Heart left ventricle (tissue), 16 donors: ENCODE measurements around the gene SFSWAP. TPM values are rescaled to one million over a fixed set of nuclear protein-coding genes. Genes with fewer than 3 reads are reported as not detected.
A peak's percentile ranks its signal among the peaks of the same experiment; 100 is the strongest.

ENCODE experiments used
- ATAC-seq, 4 donors: fragments of 200-7000 bp; cut with Tn5 transposase; one replicate each; pipeline ENCODE4 v1.9.1; 2020 to 2022; ENCODE audit warnings: moderate library complexity in 4 of 4, mild to moderate bottlenecking in 3 of 4, moderate number of reproducible peaks in 1 of 4
- DNase-seq, 5 donors: peaks; one replicate each; pipeline ENCODE4 v3.0.0-alpha.2; 2020
- H3K27ac ChIP-seq, 12 donors: fragments of 200-600 bp; sonication (generic) in 4 of 12; one replicate each; pipeline versions ENCODE4 v1.5.0 to v1.8.0; 2016 to 2022; ENCODE audit warnings: mild to moderate bottlenecking in 2 of 12
- H3K27me3 ChIP-seq, 9 donors: fragments of 200-600 bp; sonication (generic) in 2 of 9; one replicate each; pipeline versions ENCODE4 v1.5.1 to v1.8.0; 2016 to 2022; ENCODE audit warnings: mild to moderate bottlenecking in 3 of 9
- H3K36me3 ChIP-seq, 9 donors: fragments of 200-600 bp; sonication (generic) in 2 of 9; one replicate each; pipeline versions ENCODE4 v1.5.0 to v1.8.0; 2018 to 2022; ENCODE audit warnings: mild to moderate bottlenecking in 2 of 9
- H3K4me1 ChIP-seq, 12 donors: fragments of 200-600 bp; sonication (generic) in 4 of 12; one replicate each; pipeline versions ENCODE4 v1.5.0 to v1.8.0; 2016 to 2022; ENCODE audit warnings: mild to moderate bottlenecking in 3 of 12
- H3K4me3 ChIP-seq, 12 donors: fragments of 200-600 bp; sonication (generic) in 4 of 12; one replicate each; pipeline versions ENCODE4 v1.5.0 to v1.8.0; 2017 to 2022; ENCODE audit warnings: mild to moderate bottlenecking in 9 of 12, moderate library complexity in 4 of 12
- H3K9me3 ChIP-seq, 12 donors: fragments of 200-600 bp; sonication (generic) in 4 of 12; one replicate each; pipeline versions ENCODE4 v1.5.0 to v1.8.0; 2016 to 2022; ENCODE audit warnings: mild to moderate bottlenecking in 1 of 12
- POLR2A ChIP-seq, 2 donors: fragments of 450-650 bp; IDR thresholded peaks; one replicate each; pipeline ENCODE4 v1.6.1; 2017; ENCODE audit warnings: antibody characterized with exemption in 2 of 2, mild to moderate bottlenecking in 2 of 2, moderate library complexity in 2 of 2
- WGBS, 4 donors: extraction: QIAGEN DNeasy Blood & Tissue Kit in 2 of 4; methylation state at CpG; one replicate each; pipeline versions ENCODE4 v1.1.5 to v1.1.7; 2013 to 2018; 5-methylcytosine and 5-hydroxymethylcytosine counted together
- intact Hi-C, 10 donors: fragments of 100-400 bp; cut with DNase I; formaldehyde crosslinking; loops; one replicate each; pipeline versions ENCODE4 v1.11.1 to v1.14.2; 2022
- polyA plus RNA-seq, 2 donors: library from polyadenylated mRNA; stranded (reverse); fragments of 200-250 nt; gene quantifications; one replicate each; pipeline ENCODE4 v1.2.3, GENCODE V29; 2013
- total RNA-seq, 9 donors: library from RNA; depleted of rRNA in 2 of 9; stranded (reverse); fragments of >200 nt in 2 of 9; fragmentation: NEBNext Ultra II Directional in 3 of 9; extraction: Animal tissue kit (Norgen Biotek cat#: 25700) in 3 of 9; gene quantifications; one replicate each; pipeline versions ENCODE4 v1.1.0 to v1.2.4, GENCODE V29; 2016 to 2023
- TF ChIP-seq, protein P1 (sequence below), 12 donors: fragments of 200-600 bp; sonication (generic) in 4 of 12; IDR thresholded peaks; one replicate each; pipeline versions ENCODE4 v1.5.0 to v1.8.0; 2018 to 2022; ENCODE audit warnings: antibody characterized with exemption in 12 of 12, mild to moderate bottlenecking in 5 of 12
- donor health status: ischemic (EF 13 %, LVEDD 7.1; RV severe dilation, severe dysfunction).
- donor health status: healthy with polysubstance abuse.
- donor health status: DM: no; HTN: yes; CAD: no.
- donor health status: DM: no; HTN: no; CAD: no.
- donor health status: ischemic (EF 25% LVEDD 6.9; RV normal size, moderate dysfunction).
- donor health status: ischemic (EF 25% LVEDD 5.7; RV mildly dilated, moderate dysfunction).
- donor health status: healthy.
- donor health status: DM: yes; HTN: yes; CAD: no.
- donor health status: ischemic (EF 35%, LVEDD 5.7; RV mildly dilated, moderate dysfunction).
- donor health status: nonischemic (EF 11% LVEDD 7.7; RV severe dilation, severe dysfunction).
- donor health status: DM: yes; HTN: yes; CAD: no.
- donor health status: PGD.
- donor health status: ischemic (EF 29% LVEDD 5.4; RV normal size, mild dysfunction).
- donor health status: nonischemic (EF 23%, LVEDD 6.1; RV moderate dilation, normal function).

The SFSWAP gene
- total and polyA plus RNA-seq, 11 donors = 10.4 to 25.1 (median 18.6) TPM

DNA sequence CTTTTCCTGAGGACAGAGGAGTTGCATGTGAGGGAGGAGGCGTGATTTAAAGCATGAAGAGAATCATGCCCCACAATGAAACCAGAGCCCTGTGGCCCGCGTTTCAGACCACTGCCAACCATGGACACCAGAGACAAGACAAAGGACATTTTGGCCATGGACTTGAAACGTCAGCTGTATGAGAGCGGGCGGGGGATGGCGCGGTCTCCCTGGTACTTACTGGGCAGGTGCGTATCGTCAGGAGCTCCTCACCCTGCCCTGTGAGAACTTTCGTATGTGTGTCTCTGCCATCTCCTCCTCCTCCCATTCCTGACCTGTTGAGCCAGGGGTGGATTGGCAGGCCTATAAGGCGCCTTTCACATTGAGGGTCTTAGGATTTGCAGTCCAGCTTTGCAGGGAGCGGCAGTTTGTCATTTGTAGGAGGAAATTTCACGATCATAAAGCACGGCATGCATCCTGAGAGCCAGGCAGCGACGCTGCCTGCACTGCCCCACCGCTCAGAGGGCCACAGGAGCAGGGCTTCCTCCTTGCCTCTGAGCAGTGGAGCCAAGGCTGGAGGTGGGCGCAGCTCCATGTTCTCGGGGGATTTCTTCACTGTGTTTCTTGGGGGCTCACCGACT lies 22.2 kb downstream of the SFSWAP start:
- no peak for TF ChIP-seq POLR2A (IDR thresholded peaks at IDR 0.05)
- TF ChIP-seq, protein P1, sequence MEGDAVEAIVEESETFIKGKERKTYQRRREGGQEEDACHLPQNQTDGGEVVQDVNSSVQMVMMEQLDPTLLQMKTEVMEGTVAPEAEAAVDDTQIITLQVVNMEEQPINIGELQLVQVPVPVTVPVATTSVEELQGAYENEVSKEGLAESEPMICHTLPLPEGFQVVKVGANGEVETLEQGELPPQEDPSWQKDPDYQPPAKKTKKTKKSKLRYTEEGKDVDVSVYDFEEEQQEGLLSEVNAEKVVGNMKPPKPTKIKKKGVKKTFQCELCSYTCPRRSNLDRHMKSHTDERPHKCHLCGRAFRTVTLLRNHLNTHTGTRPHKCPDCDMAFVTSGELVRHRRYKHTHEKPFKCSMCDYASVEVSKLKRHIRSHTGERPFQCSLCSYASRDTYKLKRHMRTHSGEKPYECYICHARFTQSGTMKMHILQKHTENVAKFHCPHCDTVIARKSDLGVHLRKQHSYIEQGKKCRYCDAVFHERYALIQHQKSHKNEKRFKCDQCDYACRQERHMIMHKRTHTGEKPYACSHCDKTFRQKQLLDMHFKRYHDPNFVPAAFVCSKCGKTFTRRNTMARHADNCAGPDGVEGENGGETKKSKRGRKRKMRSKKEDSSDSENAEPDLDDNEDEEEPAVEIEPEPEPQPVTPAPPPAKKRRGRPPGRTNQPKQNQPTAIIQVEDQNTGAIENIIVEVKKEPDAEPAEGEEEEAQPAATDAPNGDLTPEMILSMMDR (IDR thresholded peaks at IDR 0.05) = no peak

GRCh38 chr12:131733874-131734273 lies 23.0 kb downstream of the SFSWAP start:
- 87 to 92% (median 90%) methylated on average over 9 to 10 of the region's 10 CpGs for WGBS, 4 donors
- Histone ChIP-seq H3K36me3 (peaks cover 7 to 93% (median 80%) of the 10 kb centered on the region in 9 donors), H3K4me3 (no peak overlapping the region), H3K27me3 (no peaks in the 10 kb centered on the region), H3K9me3 (no peaks in the 10 kb centered on the region), H3K4me1 (peaks cover 0 to 5% (median 0%) of the 10 kb centered on the region in 12 donors), H3K27ac (no peak overlapping the region)
- DNase-seq (no peak), ATAC-seq (peak in 1 of 4 donors; percentile 14)
- intact Hi-C loops = no loop called here
- TF ChIP-seq, protein P1 (IDR thresholded peaks at IDR 0.05) = no peak
- TF ChIP-seq POLR2A (IDR thresholded peaks at IDR 0.05) = no peak

More for the DNA sequence above, 22.2 kb downstream of the SFSWAP start:
- WGBS, 4 donors = 93 to 96% (median 94%) methylated on average over 21 of the region's 21 CpGs
- Histone ChIP-seq H3K9me3 (no peaks in the 10 kb centered on the region), H3K27me3 (no peaks in the 10 kb centered on the region), H3K4me1 (peaks cover 0 to 5% (median 0%) of the 10 kb centered on the region in 12 donors), H3K36me3 (peaks cover 9 to 94% (median 88%) of the 10 kb centered on the region in 9 donors), H3K4me3 (no peak overlapping the region), H3K27ac (no peak overlapping the region)
- no peak for DNase-seq
- ATAC-seq = peak in 1 of 4 donors; percentile 7
- intact Hi-C loops = no loop called here

- Histone ChIP-seq H3K9me3 (no peaks in the 10 kb centered on the region), H3K4me3 (no peak overlapping the region), H3K36me3 (peaks cover 3 to 92% (median 78%) of the 10 kb centered on the region in 9 donors), H3K27me3 (no peaks in the 10 kb centered on the region), H3K4me1 (peaks cover 0 to 5% (median 0%) of the 10 kb centered on the region in 12 donors), H3K27ac (no peak overlapping the region)
- WGBS, 4 donors = 92 to 96% (median 95%) methylated on average over 26 to 30 of the region's 30 CpGs
- intact Hi-C loops = no loop called here
- ATAC-seq (no peak), DNase-seq (no peak)
- TF ChIP-seq, protein P1 (IDR thresholded peaks at IDR 0.05) = no peak
- no peak for TF ChIP-seq POLR2A (IDR thresholded peaks at IDR 0.05)
These were observed 23.7 kb downstream of the SFSWAP start for GRCh38 chr12:131734336-131735152.

GRCh38 chr12:131735153-131735456 lies 24.2 kb downstream of the SFSWAP start:
- DNase-seq (no peak), ATAC-seq (no peak)
- no peaks in the 10 kb centered on the region for H3K27me3 ChIP-seq
- H3K4me1 ChIP-seq = peaks cover 0 to 5% (median 0%) of the 10 kb centered on the region in 12 donors
- no peak overlapping the region for H3K4me3 ChIP-seq
- WGBS, 4 donors = 91 to 98% (median 96%) methylated on average over 10 of the region's 10 CpGs
- H3K36me3 ChIP-seq = peaks cover 3 to 92% (median 78%) of the 10 kb centered on the region in 9 donors
- no peak for TF ChIP-seq POLR2A (IDR thresholded peaks at IDR 0.05)
- TF ChIP-seq, protein P1 (IDR thresholded peaks at IDR 0.05) = no peak
- intact Hi-C loops = no loop called here
- no peaks in the 10 kb centered on the region for H3K9me3 ChIP-seq
- no peak overlapping the region for H3K27ac ChIP-seq
